Body of pancreas (tissue), 4 donors: ENCODE data around the gene MACF1.

ENCODE experiments used
- POLR2A ChIP-seq, 3 donors: fragments of 450-650 bp; IDR thresholded peaks; one replicate each; pipeline ENCODE4 v1.6.1; 2016; ENCODE audit warnings: antibody characterized with exemption in 3 of 3, mild to moderate bottlenecking in 2 of 3
- TF ChIP-seq, protein P1 (sequence below), 7 experiments: fragments of 450-650 bp in 4 of 7; fragments of 200-600 bp in 3 of 7; sonication (generic) in 3 of 7; IDR thresholded peaks; one replicate each; pipeline ENCODE4 v1.5.1; 2016 to 2019; ENCODE audit warnings: antibody characterized with exemption in 7 of 7

DNA sequence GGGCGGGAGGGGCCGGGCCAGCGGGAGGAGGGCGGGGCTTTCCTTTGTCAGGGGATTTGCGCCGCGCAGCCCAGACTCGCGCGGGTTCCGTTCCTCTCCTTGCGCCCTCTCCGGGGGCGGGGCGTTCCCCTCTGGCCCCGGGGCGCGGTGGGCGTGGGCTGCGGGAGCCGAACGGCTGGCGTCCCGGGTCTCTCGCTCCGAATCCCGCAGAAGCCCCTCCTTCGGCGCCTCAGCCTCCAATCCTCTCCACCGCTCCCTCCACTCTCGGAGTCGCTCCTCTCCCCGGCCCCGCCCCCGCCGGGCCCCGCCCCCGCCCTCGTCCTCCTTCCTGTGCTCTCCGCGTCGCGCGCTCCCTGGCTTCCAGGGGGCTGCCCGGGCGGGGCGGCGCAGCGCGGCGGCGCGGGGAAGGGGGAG, 204.2 kb downstream of the MACF1 start:
- TF ChIP-seq, protein P1, sequence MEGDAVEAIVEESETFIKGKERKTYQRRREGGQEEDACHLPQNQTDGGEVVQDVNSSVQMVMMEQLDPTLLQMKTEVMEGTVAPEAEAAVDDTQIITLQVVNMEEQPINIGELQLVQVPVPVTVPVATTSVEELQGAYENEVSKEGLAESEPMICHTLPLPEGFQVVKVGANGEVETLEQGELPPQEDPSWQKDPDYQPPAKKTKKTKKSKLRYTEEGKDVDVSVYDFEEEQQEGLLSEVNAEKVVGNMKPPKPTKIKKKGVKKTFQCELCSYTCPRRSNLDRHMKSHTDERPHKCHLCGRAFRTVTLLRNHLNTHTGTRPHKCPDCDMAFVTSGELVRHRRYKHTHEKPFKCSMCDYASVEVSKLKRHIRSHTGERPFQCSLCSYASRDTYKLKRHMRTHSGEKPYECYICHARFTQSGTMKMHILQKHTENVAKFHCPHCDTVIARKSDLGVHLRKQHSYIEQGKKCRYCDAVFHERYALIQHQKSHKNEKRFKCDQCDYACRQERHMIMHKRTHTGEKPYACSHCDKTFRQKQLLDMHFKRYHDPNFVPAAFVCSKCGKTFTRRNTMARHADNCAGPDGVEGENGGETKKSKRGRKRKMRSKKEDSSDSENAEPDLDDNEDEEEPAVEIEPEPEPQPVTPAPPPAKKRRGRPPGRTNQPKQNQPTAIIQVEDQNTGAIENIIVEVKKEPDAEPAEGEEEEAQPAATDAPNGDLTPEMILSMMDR (IDR thresholded peaks at IDR 0.05) = peak in 2 of 7 experiments; percentile 6
- peak in 2 of 3 donors; percentile 28 to 44 for TF ChIP-seq POLR2A (IDR thresholded peaks at IDR 0.05)
